NCI-H187 treated with DMSO at 0.1 percent for 48 hours (cell line): ENCODE measurements around the gene LPP.

Experiments
- DNase-seq: peaks from one replicate; lab custom pipeline; 2025; lab: John Stamatoyannopoulos, UW

LPP gene

GRCh38 chr3:188796122-188796631, 642.2 kb downstream of the LPP start:
- no peak for DNase-seq

GRCh38 chr3:188797045-188797444, 643.1 kb downstream of the LPP start:
- DNase-seq: no peak

- DNase-seq: no peak
Measured at GRCh38 chr3:188798556-188799145, 644.7 kb downstream of the LPP start.

GRCh38 chr3:188801393-188801792, 647.4 kb downstream of the LPP start:
- no peak for DNase-seq

GRCh38 chr3:188802645-188803044, 648.7 kb downstream of the LPP start:
- DNase-seq: no peak

- DNase-seq: no peak
Measured at GRCh38 chr3:188807006-188807405, 653.0 kb downstream of the LPP start.

- no peak for DNase-seq
Measured at GRCh38 chr3:188812198-188812597, 658.2 kb downstream of the LPP start.

GRCh38 chr3:188814581-188814980, 660.6 kb downstream of the LPP start:
- no peak for DNase-seq

GRCh38 chr3:188817103-188817934, 663.4 kb downstream of the LPP start:
- DNase-seq: no peak

GRCh38 chr3:188817935-188818269, 663.9 kb downstream of the LPP start:
- DNase-seq: no peak

- DNase-seq: no peak
Measured at GRCh38 chr3:188818282-188818681, 664.3 kb downstream of the LPP start.

- no peak for DNase-seq
Measured at GRCh38 chr3:188819939-188820338, 666.0 kb downstream of the LPP start.

GRCh38 chr3:188822004-188822403, 668.0 kb downstream of the LPP start:
- DNase-seq: no peak

- no peak for DNase-seq
Measured at GRCh38 chr3:188822411-188822810, 668.5 kb downstream of the LPP start.

GRCh38 chr3:188824566-188824965, 670.6 kb downstream of the LPP start:
- DNase-seq: no peak

GRCh38 chr3:188825901-188826300, 671.9 kb downstream of the LPP start:
- DNase-seq: no peak

GRCh38 chr3:188826574-188826973, 672.6 kb downstream of the LPP start:
- DNase-seq: no peak

- no peak for DNase-seq
Measured at GRCh38 chr3:188827103-188827502, 673.1 kb downstream of the LPP start.

- no peak for DNase-seq
Measured at GRCh38 chr3:188827576-188827975, 673.6 kb downstream of the LPP start.

GRCh38 chr3:188829130-188829529, 675.2 kb downstream of the LPP start:
- DNase-seq: no peak

GRCh38 chr3:188829576-188829975, 675.6 kb downstream of the LPP start:
- no peak for DNase-seq

- no peak for DNase-seq
Measured at GRCh38 chr3:188830893-188831292, 676.9 kb downstream of the LPP start.

- no peak for DNase-seq
Measured at GRCh38 chr3:188832146-188832545, 678.2 kb downstream of the LPP start.
